GM10266 (cell line): Measurements from ENCODE around the gene RANBP17.
"Not testable (repeated sequence)": the region's sequence is repeated elsewhere in the genome, so short reads cannot be mapped to it uniquely, and the experiment has no call there.

Experiments used
- DNase-seq: peaks from one replicate; pipeline ENCODE4 v3.0.0; 2012; ENCODE audit errors: extremely low spot score
- TF ChIP-seq, protein P1 (sequence below): IDR thresholded peaks from 2 replicates; pipeline ENCODE4 v1.5.1; 2012; ENCODE audit warnings: mild to moderate bottlenecking, low read depth; ENCODE audit not compliant: control insufficient read depth, insufficient read depth; ENCODE audit errors: missing control alignments

The RANBP17 gene

DNA sequence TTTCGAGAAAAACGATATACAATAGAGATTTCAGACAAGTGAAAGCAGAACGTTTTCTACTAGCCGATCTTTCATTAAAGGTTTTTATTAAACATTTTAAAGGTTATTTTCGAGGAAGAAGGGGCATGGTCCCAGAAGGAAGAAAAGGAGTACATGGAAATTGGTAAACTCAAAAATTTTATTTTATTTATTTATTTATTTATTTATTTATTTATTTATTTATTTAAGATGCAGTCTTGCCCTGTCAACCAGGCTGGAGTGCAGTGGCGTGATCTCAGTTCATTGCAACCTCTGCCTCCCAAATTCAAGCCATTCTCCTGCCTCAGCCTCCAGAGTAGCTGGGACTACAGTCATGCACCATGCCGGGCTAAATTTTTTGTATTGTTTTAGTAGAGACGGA is 77.4 kb downstream of the RANBP17 start:
- no peak for DNase-seq
- TF ChIP-seq, protein P1, sequence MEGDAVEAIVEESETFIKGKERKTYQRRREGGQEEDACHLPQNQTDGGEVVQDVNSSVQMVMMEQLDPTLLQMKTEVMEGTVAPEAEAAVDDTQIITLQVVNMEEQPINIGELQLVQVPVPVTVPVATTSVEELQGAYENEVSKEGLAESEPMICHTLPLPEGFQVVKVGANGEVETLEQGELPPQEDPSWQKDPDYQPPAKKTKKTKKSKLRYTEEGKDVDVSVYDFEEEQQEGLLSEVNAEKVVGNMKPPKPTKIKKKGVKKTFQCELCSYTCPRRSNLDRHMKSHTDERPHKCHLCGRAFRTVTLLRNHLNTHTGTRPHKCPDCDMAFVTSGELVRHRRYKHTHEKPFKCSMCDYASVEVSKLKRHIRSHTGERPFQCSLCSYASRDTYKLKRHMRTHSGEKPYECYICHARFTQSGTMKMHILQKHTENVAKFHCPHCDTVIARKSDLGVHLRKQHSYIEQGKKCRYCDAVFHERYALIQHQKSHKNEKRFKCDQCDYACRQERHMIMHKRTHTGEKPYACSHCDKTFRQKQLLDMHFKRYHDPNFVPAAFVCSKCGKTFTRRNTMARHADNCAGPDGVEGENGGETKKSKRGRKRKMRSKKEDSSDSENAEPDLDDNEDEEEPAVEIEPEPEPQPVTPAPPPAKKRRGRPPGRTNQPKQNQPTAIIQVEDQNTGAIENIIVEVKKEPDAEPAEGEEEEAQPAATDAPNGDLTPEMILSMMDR, result no peak

DNA sequence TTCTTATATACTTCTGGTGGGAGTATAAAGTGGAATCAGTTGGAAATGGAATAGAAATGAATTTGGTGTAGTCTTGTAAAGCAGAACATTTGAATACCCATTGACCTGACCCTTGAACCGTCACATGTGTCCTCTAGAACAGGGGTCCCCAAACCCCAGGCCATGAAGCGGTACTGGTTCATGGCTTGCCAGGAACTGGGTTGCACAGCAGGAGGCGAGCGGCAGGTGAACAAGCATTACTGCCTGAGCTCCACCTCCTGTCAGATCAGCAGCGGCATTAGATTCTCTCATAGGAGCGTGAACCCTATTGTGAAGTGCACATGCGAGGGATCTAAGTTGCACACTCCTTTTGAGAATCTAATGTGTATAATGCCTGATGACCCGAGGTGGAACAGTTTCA is 80.0 kb downstream of the RANBP17 start:
- no peak for DNase-seq
- TF ChIP-seq, protein P1, result no peak

DNA sequence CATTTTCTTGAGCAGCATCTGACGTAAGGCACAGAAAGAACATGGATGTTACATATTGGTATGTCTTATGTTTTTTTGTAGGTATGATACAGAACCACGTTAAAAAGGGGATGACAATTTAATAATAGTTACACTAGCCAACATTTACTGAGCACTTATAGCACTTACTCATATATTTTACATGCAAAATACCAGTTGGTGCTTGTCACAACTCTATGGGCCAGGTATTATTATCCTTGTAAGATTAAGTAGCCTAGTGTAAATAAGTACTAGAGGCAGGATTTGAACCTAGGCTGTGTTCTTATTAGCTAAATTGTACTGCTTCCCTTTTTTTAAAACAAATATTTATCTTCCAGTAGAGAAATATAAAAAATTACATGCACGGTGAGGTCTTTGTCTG is 83.5 kb downstream of the RANBP17 start:
- no peak for DNase-seq
- TF ChIP-seq, protein P1, result no peak

DNA sequence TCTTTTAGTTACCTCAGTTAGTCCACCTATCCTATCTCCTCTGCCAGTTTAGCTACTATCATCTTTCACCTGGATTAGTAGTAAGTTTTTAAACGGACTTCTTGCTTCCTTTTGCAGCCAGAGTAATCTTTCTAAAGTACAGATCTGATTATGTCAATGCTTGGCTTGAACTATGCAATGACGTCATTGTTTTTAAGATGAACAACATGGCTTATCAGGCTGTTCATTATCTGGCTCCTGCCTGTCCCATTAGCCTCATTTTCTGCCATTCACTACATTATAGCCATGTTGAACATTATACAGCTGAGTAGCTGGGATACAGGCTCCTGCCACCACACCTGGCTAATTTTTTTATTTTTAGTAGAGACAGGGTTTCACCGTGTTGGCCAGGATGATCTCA is 98.7 kb downstream of the RANBP17 start:
- TF ChIP-seq, protein P1, result no peak

GRCh38 chr5:170963521-170963920 is 101.7 kb downstream of the RANBP17 start:
- no peak for DNase-seq
- TF ChIP-seq, protein P1, result no peak

More for the DNA sequence above, 98.7 kb downstream of the RANBP17 start:
- no peak for DNase-seq

DNA sequence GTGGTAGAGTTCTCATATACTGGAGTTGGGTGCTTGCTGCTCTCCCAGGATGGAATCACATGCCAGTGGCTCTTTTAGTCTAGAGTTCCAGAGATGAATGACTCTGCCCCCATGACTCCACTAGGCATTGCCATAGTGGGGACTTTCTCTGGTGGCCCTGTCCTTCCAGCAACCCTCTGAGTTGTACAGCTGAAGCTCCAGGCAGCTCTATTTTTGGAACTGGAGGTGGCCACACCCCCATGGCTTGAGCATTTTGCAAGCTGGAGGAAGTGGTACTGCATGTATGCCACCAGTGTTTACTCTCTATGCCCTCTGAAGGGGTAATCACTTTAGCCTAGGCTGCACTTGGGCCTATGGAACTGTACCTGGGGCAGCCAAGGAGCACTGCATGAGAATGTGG is 112.6 kb downstream of the RANBP17 start:
- DNase-seq, result no peak
- TF ChIP-seq, protein P1, result no peak

DNA sequence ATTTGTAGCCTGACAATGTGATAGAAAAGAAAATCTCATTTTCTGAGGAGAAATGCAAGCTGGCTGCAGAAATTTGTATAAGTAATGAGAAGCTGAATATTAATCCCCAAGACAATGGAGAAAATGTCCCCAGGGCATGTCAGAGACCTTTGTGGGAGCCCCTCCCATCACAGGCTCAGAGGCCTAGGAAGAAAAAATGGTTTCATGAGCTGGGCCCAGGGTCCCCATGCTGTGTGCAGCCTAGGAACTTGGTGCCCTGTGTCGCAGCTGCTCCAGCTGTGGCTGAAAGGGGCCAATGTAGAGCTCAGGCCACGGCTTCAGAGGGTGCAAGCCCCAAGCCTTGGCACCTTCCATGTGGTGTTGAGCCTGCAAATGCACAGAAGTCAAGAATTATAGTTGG is 118.4 kb downstream of the RANBP17 start:
- not testable (repeated sequence) for DNase-seq

GRCh38 chr5:170985486-170985885 is 123.7 kb downstream of the RANBP17 start:
- no peak for DNase-seq
- TF ChIP-seq, protein P1, result no peak
